ENCODE measurements around the gene MYBPC1.
"Not testable (repeated sequence)": the region's sequence is repeated elsewhere in the genome, so short reads cannot be mapped to it uniquely, and the experiment has no call there.

The MYBPC1 gene

DNA sequence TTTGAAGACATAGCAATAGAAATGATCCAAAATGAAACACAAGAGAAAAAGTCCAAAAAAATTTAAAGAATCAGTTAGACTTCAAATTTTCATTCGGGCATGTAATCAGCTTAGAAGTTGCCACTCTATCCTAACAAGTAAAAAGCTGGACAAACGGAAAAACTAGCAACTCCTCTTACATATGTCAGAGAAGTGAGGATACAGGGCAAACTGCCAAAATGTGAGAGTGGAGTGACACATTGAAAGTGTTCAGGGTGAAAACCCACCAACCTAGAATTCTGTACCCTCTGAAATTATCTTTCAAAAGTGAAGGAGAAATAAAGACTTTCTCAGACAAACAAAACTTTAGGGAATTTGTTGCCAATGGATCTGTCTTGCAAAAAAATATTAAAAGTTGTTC lies 60.6 kb downstream of the MYBPC1 start:
- no peak for DNase-seq

DNA sequence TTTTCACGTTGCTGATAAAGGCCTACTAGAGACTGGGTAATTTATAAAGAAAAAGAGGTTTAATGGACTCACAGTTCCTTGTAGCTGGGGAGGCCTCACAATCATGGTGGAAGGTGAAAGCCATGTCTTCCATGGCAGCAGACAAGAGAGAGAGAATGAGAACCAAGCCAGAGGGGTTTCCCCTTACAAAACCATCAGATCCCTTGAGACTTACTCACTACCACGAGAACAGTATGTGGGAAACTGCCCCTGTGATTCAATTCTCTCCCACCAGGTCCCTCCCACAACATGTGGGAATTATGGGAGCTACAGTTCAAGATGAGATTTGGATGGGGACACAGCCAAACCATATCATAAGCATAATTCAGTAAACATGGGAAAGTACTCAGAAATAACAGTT lies 65.9 kb downstream of the MYBPC1 start:
- not testable (repeated sequence) for DNase-seq

GRCh38 chr12:101663298-101663697 lies 68.5 kb downstream of the MYBPC1 start:
- no peak for DNase-seq

DNA sequence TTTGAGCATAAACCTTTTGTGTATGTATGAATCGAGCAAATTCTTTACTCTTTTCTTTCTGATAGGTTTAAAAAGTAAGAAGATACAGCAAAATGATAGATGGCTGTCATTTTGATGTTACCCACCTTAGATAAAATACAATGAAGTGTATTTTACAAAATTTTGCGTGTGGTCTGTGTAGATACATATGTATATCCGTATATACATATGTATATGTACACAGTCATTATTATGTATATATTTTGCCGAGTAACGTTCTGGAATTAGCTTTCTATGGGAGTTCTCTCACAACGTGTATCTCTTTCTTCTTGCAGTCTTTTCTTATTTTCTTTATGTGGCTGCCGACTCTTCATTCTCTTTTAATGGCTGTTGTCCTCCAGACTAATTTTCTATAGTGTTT lies 70.2 kb downstream of the MYBPC1 start:
- DNase-seq, result no peak

GRCh38 chr12:101666052-101666728 lies 71.4 kb downstream of the MYBPC1 start:
- no peak for DNase-seq

GRCh38 chr12:101667591-101667990 lies 72.8 kb downstream of the MYBPC1 start:
- DNase-seq, result no peak

DNA sequence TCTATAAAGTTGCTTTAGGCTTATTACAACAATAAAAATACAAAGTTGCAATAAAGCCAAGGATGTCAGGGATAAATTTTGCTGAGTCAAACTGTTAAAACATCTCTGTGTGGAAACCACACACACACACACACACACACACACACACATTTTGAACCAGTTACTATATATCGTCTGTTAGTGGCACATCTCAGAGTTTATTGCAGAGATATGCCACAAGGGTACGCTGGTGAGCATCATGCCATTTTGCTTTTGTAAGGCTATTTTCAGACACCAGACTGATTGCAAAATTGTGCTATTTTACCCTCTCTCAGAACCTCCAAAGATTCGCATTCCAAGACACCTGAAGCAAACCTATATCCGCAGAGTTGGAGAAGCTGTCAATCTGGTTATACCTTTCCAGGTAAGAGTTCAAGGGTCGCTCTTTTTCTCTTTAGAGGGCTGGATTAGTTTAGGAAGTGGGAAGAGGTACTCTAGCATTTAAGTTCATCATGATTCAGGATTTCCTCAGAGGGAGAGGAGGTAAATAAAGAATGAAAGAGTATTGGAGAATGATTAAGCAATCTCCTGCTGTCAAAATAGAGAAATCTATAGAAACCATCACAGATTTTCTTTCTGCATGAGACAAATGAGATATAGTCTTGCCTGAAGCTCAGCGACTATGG lies 75.4 kb downstream of the MYBPC1 start:
- DNase-seq, result no peak

DNA sequence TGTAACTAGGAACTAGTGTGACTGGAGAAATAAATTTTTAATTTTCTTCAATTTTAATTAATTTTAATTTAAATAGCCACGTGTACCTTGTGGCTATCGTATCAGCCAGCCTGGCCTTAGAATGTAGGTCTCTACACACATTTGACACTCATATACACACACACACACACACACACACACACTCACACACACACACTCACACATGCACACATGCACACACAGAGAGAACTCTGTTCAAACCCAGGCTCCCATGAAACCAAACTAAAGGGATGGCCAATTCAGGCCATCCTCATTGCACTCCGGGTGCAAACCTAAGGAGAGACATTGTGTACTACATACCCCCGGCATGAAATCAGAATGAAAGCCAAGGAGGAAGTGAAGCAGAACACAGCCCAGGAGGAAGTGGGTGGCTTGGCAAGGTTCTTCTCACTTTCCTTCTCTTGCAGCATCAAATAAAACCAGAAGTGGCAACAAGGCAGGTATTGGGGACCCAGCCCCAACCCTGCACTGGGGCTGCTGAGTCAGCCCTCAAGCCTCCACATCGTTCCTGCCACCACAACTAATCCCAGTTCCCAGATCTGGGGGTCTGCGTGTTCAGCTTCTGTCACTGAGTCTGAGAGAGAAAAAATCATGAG lies 76.5 kb downstream of the MYBPC1 start:
- DNase-seq, result no peak

GRCh38 chr12:101671833-101672232 lies 77.1 kb downstream of the MYBPC1 start:
- DNase-seq, result no peak

DNA sequence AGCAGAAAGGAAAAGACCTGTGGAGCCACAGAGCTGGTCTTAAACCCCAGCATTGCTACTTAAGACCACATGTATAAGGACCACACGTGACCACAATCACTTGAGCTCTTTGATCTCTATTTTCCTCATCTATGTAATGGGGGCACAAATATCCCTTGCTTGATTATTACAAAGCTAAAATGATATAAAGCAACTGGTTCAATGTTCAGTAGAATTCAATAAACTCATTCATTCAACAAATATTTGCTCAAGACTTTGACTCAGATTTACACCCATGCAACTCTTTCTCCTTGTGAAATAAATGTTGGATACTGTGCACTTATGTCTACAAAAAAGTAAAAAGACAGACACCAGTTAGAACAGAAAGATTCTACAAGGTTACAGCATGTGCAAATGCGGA lies 80.8 kb downstream of the MYBPC1 start:
- no peak for DNase-seq

- not testable (repeated sequence) for DNase-seq
These were observed 81.7 kb downstream of the MYBPC1 start for GRCh38 chr12:101676497-101676896.

DNA sequence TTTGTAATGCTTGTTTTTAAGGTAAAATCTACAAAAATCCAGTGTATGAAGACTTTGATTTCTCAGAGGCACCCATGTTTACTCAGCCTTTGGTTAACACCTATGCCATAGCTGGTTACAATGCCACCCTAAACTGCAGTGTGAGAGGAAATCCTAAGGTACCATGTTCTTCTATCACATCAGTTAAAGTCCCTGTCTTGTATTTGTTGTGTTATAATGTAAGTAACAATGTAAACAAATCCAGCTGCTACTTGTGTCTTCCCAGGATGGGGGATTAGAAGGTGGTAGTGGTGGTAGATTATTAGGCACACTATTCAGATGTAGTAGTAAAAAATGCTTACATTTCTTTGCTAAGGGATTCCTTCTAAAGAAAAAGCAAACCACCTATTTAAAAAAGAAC lies 83.3 kb downstream of the MYBPC1 start:
- DNase-seq, result no peak

GRCh38 chr12:101680240-101680639 lies 85.5 kb downstream of the MYBPC1 start:
- DNase-seq, result no peak

- DNase-seq, result no peak
These were observed 85.9 kb downstream of the MYBPC1 start for GRCh38 chr12:101680647-101681046.

DNA sequence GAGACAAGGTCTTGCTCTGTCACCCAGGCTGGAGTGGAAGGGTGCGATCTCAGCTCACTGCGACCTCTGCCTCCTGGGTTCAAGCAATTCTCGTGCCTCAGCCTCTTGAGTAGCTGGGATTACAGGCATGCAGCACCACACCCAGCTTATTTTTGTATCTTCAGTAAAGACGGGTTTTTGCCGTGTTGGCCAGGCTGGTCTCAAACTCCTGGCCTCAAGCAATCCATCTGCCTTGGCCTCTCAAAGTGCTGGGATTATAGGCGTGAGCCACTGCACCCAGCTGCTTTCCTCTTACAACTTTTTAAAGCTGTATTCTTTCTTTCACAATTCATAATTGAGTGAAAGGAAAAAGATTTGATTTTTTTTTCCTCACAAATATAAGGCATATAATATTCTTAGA lies 86.9 kb downstream of the MYBPC1 start:
- not testable (repeated sequence) for DNase-seq

- DNase-seq, result no peak
These were observed 90.3 kb downstream of the MYBPC1 start for GRCh38 chr12:101685092-101685491.

GRCh38 chr12:101686176-101686575 lies 91.4 kb downstream of the MYBPC1 start:
- DNase-seq, result no peak

- no peak for DNase-seq
These were observed 95.8 kb downstream of the MYBPC1 start for GRCh38 chr12:101690544-101691098.

DNA sequence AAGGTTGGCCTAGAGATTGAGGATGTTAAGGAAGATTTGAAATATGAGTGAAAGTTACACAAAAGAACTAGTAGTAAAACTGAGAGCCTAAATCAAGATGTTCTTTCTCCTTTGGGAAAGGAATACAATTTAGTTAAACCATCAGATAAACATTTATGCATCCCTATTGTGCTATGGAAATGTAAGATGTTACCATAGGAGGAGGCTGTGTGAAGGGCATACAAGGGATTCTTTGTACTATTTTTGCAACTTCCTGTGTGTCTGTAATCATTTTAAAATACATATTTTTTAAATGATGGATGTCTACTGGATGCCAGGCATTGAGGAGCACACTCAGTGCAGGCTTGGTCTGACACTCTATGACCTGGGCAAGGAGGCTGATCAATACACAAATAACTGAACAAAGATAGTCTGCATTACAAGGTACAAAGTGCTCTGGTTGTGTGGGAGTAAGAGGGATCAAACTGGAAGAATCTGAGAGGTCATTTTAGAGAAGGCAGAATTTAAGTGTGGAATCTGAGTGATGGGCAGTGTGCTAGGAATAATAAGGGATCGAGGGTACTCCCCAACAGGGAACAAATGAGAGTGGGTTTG lies 96.8 kb downstream of the MYBPC1 start:
- no peak for DNase-seq

DNA sequence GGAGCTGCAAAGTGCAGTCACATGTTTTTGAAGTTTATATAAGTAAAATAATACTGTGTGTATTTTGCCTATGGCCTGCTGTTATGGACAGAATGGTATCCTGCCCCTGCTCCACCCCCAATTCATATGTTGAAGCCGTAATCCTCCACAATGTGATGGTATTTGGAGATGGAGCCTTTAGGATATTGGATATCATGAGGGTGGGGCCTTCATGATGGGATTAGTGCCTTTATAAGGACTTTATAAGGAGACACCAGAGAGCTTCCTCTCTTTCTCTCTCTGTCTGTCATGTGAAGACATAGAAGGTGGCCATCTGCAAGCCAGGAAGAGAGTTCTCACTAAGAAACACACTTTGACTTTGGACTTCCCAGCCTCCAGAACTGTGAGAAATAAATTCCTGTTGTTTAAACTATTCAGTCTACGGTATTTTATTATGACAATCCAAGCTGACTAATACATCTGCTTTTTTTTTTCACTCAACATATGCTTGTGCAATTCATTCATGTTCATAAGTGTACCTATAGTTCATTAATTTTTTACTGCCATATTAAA lies 99.6 kb downstream of the MYBPC1 start:
- DNase-seq, result no peak

- no peak for DNase-seq
These were observed 100.2 kb downstream of the MYBPC1 start for GRCh38 chr12:101694986-101695385.

DNA sequence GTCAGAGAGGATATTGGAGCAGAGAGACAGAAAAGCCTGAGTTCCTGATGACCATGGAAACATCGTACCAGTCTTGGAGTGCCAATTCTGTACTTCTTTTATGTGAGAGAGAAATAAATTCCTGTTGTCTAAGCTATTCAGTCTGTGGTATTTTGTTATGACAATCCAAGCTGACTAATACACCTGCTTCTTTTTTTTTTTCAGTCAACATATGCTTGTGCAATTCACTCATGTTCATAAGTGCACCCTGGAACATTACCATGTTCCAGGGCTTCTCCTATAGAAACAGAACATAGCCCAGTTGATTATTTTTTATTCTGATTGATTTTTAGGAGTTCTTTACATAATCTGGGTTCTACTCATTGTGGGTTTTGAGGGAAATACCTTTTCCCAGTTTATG lies 100.9 kb downstream of the MYBPC1 start:
- no peak for DNase-seq
